ENCODE results near the gene MICAL2.

Gene MICAL2

GRCh38 chr11:12089041-12089440 lies 21.3 kb upstream of the MICAL2 start:
- H3K27me3 ChIP-seq (ENCODE audit: insufficient read depth, low read length): no peaks in the 10 kb centered on the region
- no peak overlapping the region for H3K4me3 ChIP-seq (ENCODE audit: low read depth, low read length)
- no peak overlapping the region for H2AFZ ChIP-seq (ENCODE audit: insufficient read depth, low read length, poor library complexity)
- H3K4me1 ChIP-seq (ENCODE audit: control insufficient read depth in 1 of 2, insufficient read depth in 2 of 2, low read length in 2 of 2): peaks cover 33 to 34% of the 10 kb centered on the region in 2 experiments
- H3K14ac ChIP-seq (ENCODE audit: low read length): no peak overlapping the region
- H2BK12ac ChIP-seq (ENCODE audit: low read length): no peak overlapping the region
- H3K27ac ChIP-seq (ENCODE audit: low read depth, low read length): peak overlapping the region; percentile 51
- H3K79me2 ChIP-seq (ENCODE audit: control insufficient read depth, insufficient read depth, low read length, poor library complexity): no peaks in the 10 kb centered on the region
- no peaks in the 10 kb centered on the region for H3K36me3 ChIP-seq (ENCODE audit: control insufficient read depth in 1 of 2, insufficient read depth in 2 of 2, low read length in 2 of 2)
- no peak overlapping the region for H3K4me2 ChIP-seq (ENCODE audit: low read length)
- H4K91ac ChIP-seq (ENCODE audit: low read depth, low read length): peak overlapping the region; percentile 37
- H2AK5ac ChIP-seq (ENCODE audit: low read length): no peak overlapping the region
- H2BK120ac ChIP-seq (ENCODE audit: insufficient read depth, low read length, poor library complexity): no peak overlapping the region
- no peak overlapping the region for H3K4ac ChIP-seq (ENCODE audit: low read depth, low read length)
- H4K8ac ChIP-seq (ENCODE audit: low read depth, low read length): no peak overlapping the region
- no peak overlapping the region for H3K23ac ChIP-seq (ENCODE audit: low read length)
- DNase-seq: peak in 1 of 2 donors; percentile 35
- no peak overlapping the region for H3K9ac ChIP-seq (ENCODE audit: low read length)
- peak overlapping the region; percentile 14 for H2BK5ac ChIP-seq (ENCODE audit: low read depth, low read length, poor library complexity)
- H3K18ac ChIP-seq (ENCODE audit: low read length): no peak overlapping the region
- WGBS (ENCODE audit: extremely low coverage, insufficient coverage, insufficient read length): no CpG with 5 or more reads among the region's 4 CpGs
- H4K12ac ChIP-seq (ENCODE audit: low read depth, low read length): no peak overlapping the region
- H3K79me1 ChIP-seq (ENCODE audit: low read length): peaks cover 19% of the 10 kb centered on the region
- peaks cover 2% of the 10 kb centered on the region for H3K9me3 ChIP-seq (ENCODE audit: insufficient read depth, low read depth, low read length)

DNA sequence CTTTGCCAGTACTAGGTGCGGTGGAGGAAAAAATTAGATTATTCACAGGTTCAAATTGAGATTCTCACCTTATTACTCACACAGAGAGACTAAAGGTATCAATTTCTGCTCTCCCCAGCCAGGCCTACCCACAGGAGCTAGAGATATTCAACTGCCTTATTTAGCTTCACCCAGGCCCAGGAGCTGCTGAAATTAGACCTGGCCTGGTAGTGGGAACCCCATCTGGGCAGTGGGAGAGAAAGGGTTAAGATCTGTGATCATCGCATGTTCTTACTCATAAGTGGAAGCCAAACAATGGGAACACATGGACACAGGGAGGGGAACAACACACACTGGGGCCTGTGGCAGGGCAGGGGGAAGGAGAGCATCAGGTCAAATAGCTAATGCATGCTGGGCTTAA lies 20.9 kb upstream of the MICAL2 start:
- no peak for DNase-seq
- peaks cover 2% of the 10 kb centered on the region for H3K9me3 ChIP-seq (ENCODE audit: insufficient read depth, low read depth, low read length)
- H3K4me1 ChIP-seq (ENCODE audit: control insufficient read depth in 1 of 2, insufficient read depth in 2 of 2, low read length in 2 of 2): peaks cover 33 to 34% of the 10 kb centered on the region in 2 experiments
- no peak overlapping the region for H3K23ac ChIP-seq (ENCODE audit: low read length)
- no CpG with 5 or more reads among the region's 2 CpGs for whole genome bisulfite sequencing (ENCODE audit: extremely low coverage, insufficient coverage, insufficient read length)
- no peak overlapping the region for H3K18ac ChIP-seq (ENCODE audit: low read length)
- no peaks in the 10 kb centered on the region for H3K27me3 ChIP-seq (ENCODE audit: insufficient read depth, low read length)
- H3K4ac ChIP-seq (ENCODE audit: low read depth, low read length): no peak overlapping the region
- no peak overlapping the region for H3K4me2 ChIP-seq (ENCODE audit: low read length)
- H4K8ac ChIP-seq (ENCODE audit: low read depth, low read length): no peak overlapping the region
- no peak overlapping the region for H3K9ac ChIP-seq (ENCODE audit: low read length)
- H3K79me2 ChIP-seq (ENCODE audit: control insufficient read depth, insufficient read depth, low read length, poor library complexity): no peaks in the 10 kb centered on the region
- H3K14ac ChIP-seq (ENCODE audit: low read length): no peak overlapping the region
- H3K79me1 ChIP-seq (ENCODE audit: low read length): peaks cover 19% of the 10 kb centered on the region
- H2BK120ac ChIP-seq (ENCODE audit: insufficient read depth, low read length, poor library complexity): no peak overlapping the region
- peak overlapping the region; percentile 14 for H2BK5ac ChIP-seq (ENCODE audit: low read depth, low read length, poor library complexity)
- no peaks in the 10 kb centered on the region for H3K36me3 ChIP-seq (ENCODE audit: control insufficient read depth in 1 of 2, insufficient read depth in 2 of 2, low read length in 2 of 2)
- no peak overlapping the region for H2AFZ ChIP-seq (ENCODE audit: insufficient read depth, low read length, poor library complexity)
- H4K12ac ChIP-seq (ENCODE audit: low read depth, low read length): no peak overlapping the region
- H3K4me3 ChIP-seq (ENCODE audit: low read depth, low read length): no peak overlapping the region
- H4K91ac ChIP-seq (ENCODE audit: low read depth, low read length): peak overlapping the region; percentile 53
- peak overlapping the region; percentile 8 for H2AK5ac ChIP-seq (ENCODE audit: low read length)
- peak overlapping the region; percentile 16 for H2BK12ac ChIP-seq (ENCODE audit: low read length)
- peak overlapping the region; percentile 51 for H3K27ac ChIP-seq (ENCODE audit: low read depth, low read length)

- Histone ChIP-seq H2AFZ (ENCODE audit: insufficient read depth, low read length, poor library complexity) (peak overlapping the region; percentile 30), H3K4me1 (ENCODE audit: control insufficient read depth in 1 of 2, insufficient read depth in 2 of 2, low read length in 2 of 2) (peaks cover 33 to 34% of the 10 kb centered on the region in 2 experiments), H3K9ac (ENCODE audit: low read length) (no peak overlapping the region), H3K27me3 (ENCODE audit: insufficient read depth, low read length) (no peaks in the 10 kb centered on the region), H3K79me1 (ENCODE audit: low read length) (peaks cover 19% of the 10 kb centered on the region), H3K14ac (ENCODE audit: low read length) (peak overlapping the region; percentile 18), H2BK12ac (ENCODE audit: low read length) (peak overlapping the region; percentile 74), H3K4me2 (ENCODE audit: low read length) (no peak overlapping the region), H3K4ac (ENCODE audit: low read depth, low read length) (no peak overlapping the region), H3K18ac (ENCODE audit: low read length) (peak overlapping the region; percentile 33), H4K91ac (ENCODE audit: low read depth, low read length) (peak overlapping the region; percentile 77), H3K27ac (ENCODE audit: low read depth, low read length) (peak overlapping the region; percentile 57), H3K23ac (ENCODE audit: low read length) (no peak overlapping the region), H4K8ac (ENCODE audit: low read depth, low read length) (peak overlapping the region; percentile 61), H2BK5ac (ENCODE audit: low read depth, low read length, poor library complexity) (peak overlapping the region; percentile 34), H3K79me2 (ENCODE audit: control insufficient read depth, insufficient read depth, low read length, poor library complexity) (no peaks in the 10 kb centered on the region), H2BK120ac (ENCODE audit: insufficient read depth, low read length, poor library complexity) (peak overlapping the region; percentile 70), H2AK5ac (ENCODE audit: low read length) (peak overlapping the region; percentile 18), H3K4me3 (ENCODE audit: low read depth, low read length) (no peak overlapping the region), H3K9me3 (ENCODE audit: insufficient read depth, low read depth, low read length) (peaks cover 2% of the 10 kb centered on the region), H3K36me3 (ENCODE audit: control insufficient read depth in 1 of 2, insufficient read depth in 2 of 2, low read length in 2 of 2) (no peaks in the 10 kb centered on the region), H4K12ac (ENCODE audit: low read depth, low read length) (no peak overlapping the region)
- DNase-seq: peak in 1 of 2 donors; percentile 39
- WGBS (ENCODE audit: extremely low coverage, insufficient coverage, insufficient read length): no CpG with 5 or more reads among the region's 4 CpGs
These were observed 20.3 kb upstream of the MICAL2 start for GRCh38 chr11:12090061-12090591.

DNA sequence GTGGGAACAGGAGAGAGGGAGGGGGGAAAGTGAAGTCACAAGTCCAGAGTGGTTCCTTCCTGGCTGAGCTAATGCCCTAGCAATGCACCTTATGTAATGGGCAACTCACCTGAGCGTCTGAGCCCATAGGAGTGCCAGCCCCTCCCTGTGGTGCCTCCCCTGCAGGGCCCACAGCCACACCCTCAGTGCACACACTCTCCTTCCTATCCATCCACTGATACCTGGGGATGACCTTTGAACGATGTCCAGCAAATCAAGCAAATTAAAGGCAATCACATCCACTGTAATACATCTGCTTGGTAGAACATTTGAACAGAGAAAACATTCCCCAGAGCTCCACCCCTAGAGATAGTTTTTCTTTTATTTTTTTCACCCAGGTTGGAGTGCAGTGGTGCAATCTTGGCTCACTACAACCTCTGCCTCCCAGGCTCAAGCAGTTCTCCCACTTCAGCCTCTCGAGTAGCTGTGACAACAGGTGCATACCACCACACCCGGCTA lies 19.6 kb upstream of the MICAL2 start:
- H2AK5ac ChIP-seq (ENCODE audit: low read length): no peak overlapping the region
- no peak overlapping the region for H2BK5ac ChIP-seq (ENCODE audit: low read depth, low read length, poor library complexity)
- H3K4me2 ChIP-seq (ENCODE audit: low read length): no peak overlapping the region
- no peak overlapping the region for H2AFZ ChIP-seq (ENCODE audit: insufficient read depth, low read length, poor library complexity)
- no peak overlapping the region for H2BK120ac ChIP-seq (ENCODE audit: insufficient read depth, low read length, poor library complexity)
- no peak overlapping the region for H2BK12ac ChIP-seq (ENCODE audit: low read length)
- H3K23ac ChIP-seq (ENCODE audit: low read length): no peak overlapping the region
- no peaks in the 10 kb centered on the region for H3K36me3 ChIP-seq (ENCODE audit: control insufficient read depth in 1 of 2, insufficient read depth in 2 of 2, low read length in 2 of 2)
- peak overlapping the region; percentile 17 for H4K8ac ChIP-seq (ENCODE audit: low read depth, low read length)
- peaks cover 2% of the 10 kb centered on the region for H3K9me3 ChIP-seq (ENCODE audit: insufficient read depth, low read depth, low read length)
- peak; percentile 71 to 75 for DNase-seq
- no CpG with 5 or more reads among the region's 4 CpGs for WGBS (ENCODE audit: extremely low coverage, insufficient coverage, insufficient read length)
- no peaks in the 10 kb centered on the region for H3K79me2 ChIP-seq (ENCODE audit: control insufficient read depth, insufficient read depth, low read length, poor library complexity)
- H4K91ac ChIP-seq (ENCODE audit: low read depth, low read length): no peak overlapping the region
- H3K18ac ChIP-seq (ENCODE audit: low read length): no peak overlapping the region
- no peak overlapping the region for H3K14ac ChIP-seq (ENCODE audit: low read length)
- H3K79me1 ChIP-seq (ENCODE audit: low read length): peaks cover 19% of the 10 kb centered on the region
- no peak overlapping the region for H4K12ac ChIP-seq (ENCODE audit: low read depth, low read length)
- peaks cover 30 to 33% of the 10 kb centered on the region in 2 experiments for H3K4me1 ChIP-seq (ENCODE audit: control insufficient read depth in 1 of 2, insufficient read depth in 2 of 2, low read length in 2 of 2)
- no peak overlapping the region for H3K9ac ChIP-seq (ENCODE audit: low read length)
- H3K4me3 ChIP-seq (ENCODE audit: low read depth, low read length): no peak overlapping the region
- H3K27ac ChIP-seq (ENCODE audit: low read depth, low read length): no peak overlapping the region
- no peak overlapping the region for H3K4ac ChIP-seq (ENCODE audit: low read depth, low read length)
- no peaks in the 10 kb centered on the region for H3K27me3 ChIP-seq (ENCODE audit: insufficient read depth, low read length)

All from trophoblast cell (in vitro differentiated cells and primary cell).